Caki2 (cell line): ENCODE results near the gene IL6R. TPM values are rescaled to one million over a fixed set of nuclear protein-coding genes. Genes with fewer than 3 reads are reported as not detected.

Experiments used
- total RNA-seq: library from RNA; depleted of rRNA; stranded (reverse); fragments of >200 nt; shearing (Covaris generic); gene quantifications from 2 replicates; pipeline ENCODE4 v1.2.3, GENCODE V29; 2014; ENCODE audit warnings: low replicate concordance; rRNA removed

Gene IL6R
- total RNA-seq, 1 experiment from 2014 or later = 6.5 TPM

Other genes with a start within 250 kb of the IL6R start
- 631 and 793 TPM in 2 replicates for gene TPM3, start 213.2 kb upstream of the IL6R start, total RNA-seq
- gene CFAP141, start 199.0 kb upstream of the IL6R start, total RNA-seq = not detected in 2 replicates
- gene UBAP2L, start 184.4 kb upstream of the IL6R start, total RNA-seq = 68.5 and 85.7 TPM in 2 replicates
- gene HAX1, start 132.7 kb upstream of the IL6R start, total RNA-seq = 139 and 144 TPM in 2 replicates
- gene AQP10, start 84.2 kb upstream of the IL6R start, total RNA-seq = not detected in 2 replicates
- gene ATP8B2, start 79.8 kb upstream of the IL6R start, total RNA-seq = 32.6 and 41.2 TPM in 2 replicates
- gene TDRD10, start 96.9 kb downstream of the IL6R start, total RNA-seq = not detected in 2 replicates
- not detected in 2 replicates for gene SHE, start 97.1 kb downstream of the IL6R start, total RNA-seq
- 36.7 and 53.7 TPM in 2 replicates for gene UBE2Q1, start 153.3 kb downstream of the IL6R start, total RNA-seq
- gene CHRNB2, start 162.4 kb downstream of the IL6R start, total RNA-seq = 0.03 TPM in 1 of 2 replicates, not detected in the other
- gene ADAR, start 202.8 kb downstream of the IL6R start, total RNA-seq = 49.9 and 55.3 TPM in 2 replicates